CD4-positive, alpha-beta T cell (primary cell): ENCODE measurements around the gene PBXIP1. TPM values are rescaled to one million over a fixed set of nuclear protein-coding genes. Genes with fewer than 3 reads are reported as not detected.

Experiments used
- ATAC-seq: fragments of 200-7000 bp; cut with Tn5 transposase; one replicate; pipeline ENCODE4 v1.10.0; 2022; ENCODE audit warnings: mild to moderate bottlenecking; ENCODE audit not compliant: poor library complexity
- CTCF ChIA-PET: fragments of 350-600 bp; sonication (Branson Sonifier 250); formaldehyde crosslinking; loops from one replicate; lab custom pipeline; 2021; ENCODE audit warnings: antibody characterized with exemption, inconsistent platforms; lab: Charles Lee
- POLR2A ChIA-PET: fragments of 350-600 bp; sonication (Branson Sonifier 250); formaldehyde crosslinking; loops from one replicate; lab custom pipeline; 2021; ENCODE audit warnings: antibody characterized with exemption, inconsistent platforms; lab: Charles Lee
- DNase-seq, 14 experiments: peaks; one replicate each; pipeline ENCODE4 v3.0.0-alpha.2; 2013 to 2020; ENCODE audit warnings: mixed read lengths in 2 of 14
- H3K27ac ChIP-seq, 2 donors: one replicate each; pipeline versions ENCODE4 v1.5.1 to v1.7.0; 2013; ENCODE audit warnings: low read length in 2 of 2, low read depth in 1 of 2, mild to moderate bottlenecking in 1 of 2
- H3K27me3 ChIP-seq, 2 experiments: 1 replicate in 1 of 2; 2 replicates in 1 of 2; pipeline versions ENCODE4 v1.6.1 to v1.7.0; 2013; ENCODE audit warnings: low read length in 2 of 2, control low read depth in 1 of 2, mild to moderate bottlenecking in 1 of 2, moderate library complexity in 1 of 2; ENCODE audit not compliant: insufficient read depth in 2 of 2, control insufficient read depth in 1 of 2
- H3K36me3 ChIP-seq: one replicate; pipeline ENCODE4 v1.6.1; 2013; ENCODE audit warnings: low read length, control low read depth; ENCODE audit not compliant: insufficient read depth
- H3K4me1 ChIP-seq: one replicate; pipeline ENCODE4 v1.6.1; 2013; ENCODE audit warnings: low read length, control low read depth; ENCODE audit not compliant: insufficient read depth
- H3K4me3 ChIP-seq: one replicate; pipeline ENCODE4 v1.5.1; 2013; ENCODE audit warnings: mild to moderate bottlenecking, low read length, moderate library complexity
- H3K9me3 ChIP-seq, 2 experiments: 1 replicate in 1 of 2; 2 replicates in 1 of 2; pipeline versions ENCODE4 v1.6.1 to v1.7.0; 2013; ENCODE audit warnings: low read length in 2 of 2, mild to moderate bottlenecking in 2 of 2, control low read depth in 1 of 2, moderate library complexity in 1 of 2; ENCODE audit not compliant: control insufficient read depth in 1 of 2, insufficient read depth in 1 of 2
- H3K27ac Mint-ChIP-seq: one replicate; pipeline ENCODE4 v1.8.0; 2020; ENCODE audit warnings: mixed read lengths
- H3K27me3 Mint-ChIP-seq: one replicate; pipeline ENCODE4 v1.8.0; 2021; ENCODE audit warnings: mixed read lengths
- H3K36me3 Mint-ChIP-seq: one replicate; pipeline ENCODE4 v1.8.0; 2021; ENCODE audit warnings: low read depth, mixed read lengths
- H3K4me1 Mint-ChIP-seq: one replicate; pipeline ENCODE4 v1.8.0; 2021; ENCODE audit warnings: low read depth, mixed read lengths
- H3K4me3 Mint-ChIP-seq: one replicate; pipeline ENCODE4 v1.8.0; 2020; ENCODE audit warnings: mild to moderate bottlenecking, mixed read lengths
- H3K9me3 Mint-ChIP-seq: one replicate; pipeline ENCODE4 v1.8.0; 2020; ENCODE audit warnings: mixed read lengths
- intact Hi-C, 2 experiments: fragments of 100-400 bp; cut with DNase I in 1 of 2; cut with micrococcal nuclease in 1 of 2; formaldehyde crosslinking; loops; one replicate each; pipeline versions ENCODE4 v1.15.1 to v1.9.0; 2023 to 2025; cut with DNase I, micrococcal nuclease
- total RNA-seq, 174 experiments: library from RNA in 2 of 174; stranded (reverse) in 2 of 174; gene quantifications; one replicate each; pipeline ENCODE4 v1.2.3 and lab custom pipeline; 2021 to 2026
- TF ChIP-seq, protein P1 (sequence below): fragments of 200-600 bp; IDR thresholded peaks from one replicate; pipeline ENCODE4 v1.8.0; 2022; ENCODE audit warnings: antibody characterized with exemption, mild to moderate bottlenecking

PBXIP1 gene
- total RNA-seq, 2 experiments from 2014 or later: 434 to 440 TPM

DNA sequence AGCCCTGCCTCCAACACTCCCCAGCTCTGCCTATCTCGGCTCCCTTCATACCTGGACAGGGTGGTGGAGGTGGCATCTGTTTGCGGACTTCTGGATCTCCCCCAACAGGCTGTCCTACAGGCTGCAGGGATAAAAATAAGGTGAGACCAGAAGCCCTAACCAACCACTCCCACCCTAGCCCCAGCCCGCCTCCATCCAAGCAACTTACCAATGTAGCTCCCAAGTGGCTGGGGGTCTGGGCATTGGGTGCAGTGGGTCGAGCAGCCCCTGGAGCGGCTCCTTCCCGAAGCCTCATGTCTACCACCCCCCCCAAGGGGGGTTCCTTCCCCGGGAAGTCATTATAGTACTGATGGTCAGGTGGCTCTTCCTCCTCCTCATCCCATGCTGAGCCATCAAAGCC, 10.2 kb upstream of the PBXIP1 start:
- H3K27ac Mint-ChIP-seq: no peak overlapping the region
- Histone ChIP-seq H3K4me1 (peaks cover 44% of the 10 kb centered on the region), H3K4me3 (no peak overlapping the region), H3K36me3 (peaks cover 71% of the 10 kb centered on the region), H3K27me3 (no peaks in the 10 kb centered on the region), H3K9me3 (no peaks in the 10 kb centered on the region), H3K27ac (no peak overlapping the region)
- H3K4me3 Mint-ChIP-seq: no peak overlapping the region
- H3K36me3 Mint-ChIP-seq: peaks cover 73% of the 10 kb centered on the region
- no peaks in the 10 kb centered on the region for H3K27me3 Mint-ChIP-seq
- ChIA-PET CTCF (no interaction called here), POLR2A (interaction anchor here (1.4 kb wide), 1 partner anchor 10 kb away, joined by 6 read pairs; the partner anchor contains the start of gene PBXIP1)
- intact Hi-C loops: no loop called here
- H3K9me3 Mint-ChIP-seq: no peaks in the 10 kb centered on the region
- TF ChIP-seq, protein P1, sequence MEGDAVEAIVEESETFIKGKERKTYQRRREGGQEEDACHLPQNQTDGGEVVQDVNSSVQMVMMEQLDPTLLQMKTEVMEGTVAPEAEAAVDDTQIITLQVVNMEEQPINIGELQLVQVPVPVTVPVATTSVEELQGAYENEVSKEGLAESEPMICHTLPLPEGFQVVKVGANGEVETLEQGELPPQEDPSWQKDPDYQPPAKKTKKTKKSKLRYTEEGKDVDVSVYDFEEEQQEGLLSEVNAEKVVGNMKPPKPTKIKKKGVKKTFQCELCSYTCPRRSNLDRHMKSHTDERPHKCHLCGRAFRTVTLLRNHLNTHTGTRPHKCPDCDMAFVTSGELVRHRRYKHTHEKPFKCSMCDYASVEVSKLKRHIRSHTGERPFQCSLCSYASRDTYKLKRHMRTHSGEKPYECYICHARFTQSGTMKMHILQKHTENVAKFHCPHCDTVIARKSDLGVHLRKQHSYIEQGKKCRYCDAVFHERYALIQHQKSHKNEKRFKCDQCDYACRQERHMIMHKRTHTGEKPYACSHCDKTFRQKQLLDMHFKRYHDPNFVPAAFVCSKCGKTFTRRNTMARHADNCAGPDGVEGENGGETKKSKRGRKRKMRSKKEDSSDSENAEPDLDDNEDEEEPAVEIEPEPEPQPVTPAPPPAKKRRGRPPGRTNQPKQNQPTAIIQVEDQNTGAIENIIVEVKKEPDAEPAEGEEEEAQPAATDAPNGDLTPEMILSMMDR: no peak
- DNase-seq: no peak
- ATAC-seq: no peak
- peaks cover 25% of the 10 kb centered on the region for H3K4me1 Mint-ChIP-seq

DNA sequence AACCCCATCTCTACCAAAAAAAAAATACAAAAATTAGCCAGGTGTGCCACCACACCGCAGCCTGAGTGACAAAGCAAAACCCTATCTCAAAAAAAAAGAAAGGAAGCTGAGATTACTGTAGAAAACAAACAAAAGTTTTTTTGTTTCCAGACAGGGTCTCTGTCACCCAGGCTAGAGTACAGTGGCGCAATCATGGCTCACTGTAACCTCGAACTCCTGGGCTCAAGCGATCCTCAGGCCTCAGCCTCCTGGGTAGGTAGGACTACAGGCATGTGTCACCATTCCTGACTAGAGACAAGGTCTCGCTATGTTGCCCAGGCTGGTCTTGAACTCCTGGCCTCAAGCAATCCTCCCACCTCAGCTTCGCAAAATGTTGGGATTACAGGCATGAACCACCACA, 8.5 kb upstream of the PBXIP1 start:
- H3K9me3 ChIP-seq: no peaks in the 10 kb centered on the region
- Mint-ChIP-seq H3K36me3 (peaks cover 76% of the 10 kb centered on the region), H3K4me1 (peaks cover 25% of the 10 kb centered on the region), H3K27me3 (no peaks in the 10 kb centered on the region), H3K4me3 (peak overlapping the region; percentile 25), H3K27ac (peak overlapping the region; percentile 14), H3K9me3 (no peaks in the 10 kb centered on the region)
- H3K27me3 ChIP-seq: no peaks in the 10 kb centered on the region
- peaks cover 64% of the 10 kb centered on the region for H3K36me3 ChIP-seq
- H3K4me1 ChIP-seq: peaks cover 47% of the 10 kb centered on the region
- intact Hi-C loops: loop anchor here in 1 of 2 experiments (5.0 kb wide), 1 partner anchor 98 kb away; the partner anchor contains the start of gene EFNA4
- CTCF ChIA-PET: interaction anchor here (0.8 to 5.6 kb wide), 4 partner anchors 9 to 53 kb away, joined by 3 to 40 read pairs (median 4); partner anchors contain the start of genes CKS1B and PBXIP1
- ATAC-seq: no peak
- TF ChIP-seq, protein P1: no peak
- no peak for DNase-seq
- no peak overlapping the region for H3K4me3 ChIP-seq
- no peak overlapping the region for H3K27ac ChIP-seq
- POLR2A ChIA-PET: interaction anchor here (0.8 to 1.0 kb wide), 3 partner anchors 9 to 52 kb away, joined by 3 to 5 read pairs (median 3); partner anchors contain the start of gene PBXIP1

- H3K27ac ChIP-seq: no peak overlapping the region
- H3K4me1 ChIP-seq: peaks cover 49% of the 10 kb centered on the region
- ATAC-seq: no peak
- Mint-ChIP-seq H3K27me3 (no peaks in the 10 kb centered on the region), H3K36me3 (peaks cover 70% of the 10 kb centered on the region), H3K27ac (peak overlapping the region; percentile 91), H3K9me3 (no peaks in the 10 kb centered on the region), H3K4me3 (no peak overlapping the region), H3K4me1 (peaks cover 20% of the 10 kb centered on the region)
- ChIA-PET POLR2A (interaction anchor here (1.0 kb wide), 1 partner anchor 8 kb away, joined by 5 read pairs; the partner anchor contains the start of gene PBXIP1), CTCF (interaction anchor here (1.6 to 5.6 kb wide), 3 partner anchors 11 to 54 kb away, joined by 6 to 40 read pairs (median 8); partner anchors contain the start of genes CKS1B and FLAD1)
- H3K4me3 ChIP-seq: no peak overlapping the region
- DNase-seq: no peak
- intact Hi-C loops: loop anchor here (2.0 to 5.0 kb wide), 2 partner anchors 53 to 99 kb away; partner anchors contain the start of gene EFNA4 (in 1 of the 2)
- peaks cover 64% of the 10 kb centered on the region for H3K36me3 ChIP-seq
- TF ChIP-seq, protein P1: no peak
- no peaks in the 10 kb centered on the region for H3K9me3 ChIP-seq
- no peaks in the 10 kb centered on the region for H3K27me3 ChIP-seq
These were observed 7.7 kb upstream of the PBXIP1 start for GRCh38 chr1:154963643-154964042.
